ENCODE measurements around the gene ZBTB7C.

The ZBTB7C gene

GRCh38 chr18:48136051-48136826 is 272.9 kb downstream of the ZBTB7C start:
- Mint-ChIP-seq H3K27me3 (peaks cover 89% of the 10 kb centered on the region), H3K27ac (no peak overlapping the region), H3K36me3 (no peaks in the 10 kb centered on the region), H3K9me3 (no peaks in the 10 kb centered on the region), H3K4me3 (no peak overlapping the region), H3K4me1 (peaks cover 11% of the 10 kb centered on the region)
- CTCF ChIA-PET, result interaction anchor here (0.6 kb wide), 1 partner anchor 67 kb away, joined by 3 read pairs; no protein-coding TSS in a partner anchor
- DNase-seq, result no peak

- no peak for DNase-seq
- Mint-ChIP-seq H3K27me3 (peaks cover 85% of the 10 kb centered on the region), H3K4me1 (peaks cover 11% of the 10 kb centered on the region), H3K9me3 (no peaks in the 10 kb centered on the region), H3K4me3 (no peak overlapping the region), H3K27ac (peak overlapping the region; percentile 62), H3K36me3 (no peaks in the 10 kb centered on the region)
- CTCF ChIA-PET, result no interaction called here
Observed at GRCh38 chr18:48135436-48135966, 273.7 kb downstream of the ZBTB7C start.

GRCh38 chr18:48134609-48135008 is 274.6 kb downstream of the ZBTB7C start:
- no peak for DNase-seq
- H3K27ac Mint-ChIP-seq, result no peak overlapping the region
- peaks cover 89% of the 10 kb centered on the region for H3K27me3 Mint-ChIP-seq
- no peaks in the 10 kb centered on the region for H3K9me3 Mint-ChIP-seq
- CTCF ChIA-PET, result interaction anchor here (0.9 kb wide), 1 partner anchor 10 kb away, joined by 3 read pairs; no protein-coding TSS in a partner anchor
- peaks cover 11% of the 10 kb centered on the region for H3K4me1 Mint-ChIP-seq
- no peaks in the 10 kb centered on the region for H3K36me3 Mint-ChIP-seq
- no peak overlapping the region for H3K4me3 Mint-ChIP-seq

- no peak overlapping the region for H3K4me3 Mint-ChIP-seq
- no peak overlapping the region for H3K27ac Mint-ChIP-seq
- CTCF ChIA-PET, result interaction anchor here (0.9 kb wide), 1 partner anchor 9 kb away, joined by 3 read pairs; no protein-coding TSS in a partner anchor
- no peak for DNase-seq
- no peaks in the 10 kb centered on the region for H3K9me3 Mint-ChIP-seq
- H3K27me3 Mint-ChIP-seq, result peaks cover 89% of the 10 kb centered on the region
- H3K4me1 Mint-ChIP-seq, result peaks cover 11% of the 10 kb centered on the region
- H3K36me3 Mint-ChIP-seq, result no peaks in the 10 kb centered on the region
Observed at GRCh38 chr18:48133671-48134251, 275.4 kb downstream of the ZBTB7C start.

GRCh38 chr18:48132797-48133655 is 276.2 kb downstream of the ZBTB7C start:
- H3K27me3 Mint-ChIP-seq, result peaks cover 83% of the 10 kb centered on the region
- peaks cover 11% of the 10 kb centered on the region for H3K4me1 Mint-ChIP-seq
- no peak for DNase-seq
- no peaks in the 10 kb centered on the region for H3K9me3 Mint-ChIP-seq
- H3K36me3 Mint-ChIP-seq, result no peaks in the 10 kb centered on the region
- H3K27ac Mint-ChIP-seq, result no peak overlapping the region
- H3K4me3 Mint-ChIP-seq, result no peak overlapping the region
- CTCF ChIA-PET, result no interaction called here

GRCh38 chr18:48131042-48131441 is 278.1 kb downstream of the ZBTB7C start:
- peaks cover 83% of the 10 kb centered on the region for H3K27me3 Mint-ChIP-seq
- CTCF ChIA-PET, result no interaction called here
- no peaks in the 10 kb centered on the region for H3K9me3 Mint-ChIP-seq
- H3K36me3 Mint-ChIP-seq, result no peaks in the 10 kb centered on the region
- H3K4me3 Mint-ChIP-seq, result no peak overlapping the region
- peaks cover 2% of the 10 kb centered on the region for H3K4me1 Mint-ChIP-seq
- no peak overlapping the region for H3K27ac Mint-ChIP-seq
- DNase-seq, result no peak

- CTCF ChIA-PET, result no interaction called here
- Mint-ChIP-seq H3K4me1 (peaks cover 2% of the 10 kb centered on the region), H3K36me3 (no peaks in the 10 kb centered on the region), H3K4me3 (no peak overlapping the region), H3K27me3 (peaks cover 77% of the 10 kb centered on the region), H3K9me3 (no peaks in the 10 kb centered on the region), H3K27ac (no peak overlapping the region)
- DNase-seq, result no peak
Observed at GRCh38 chr18:48129621-48130082, 279.5 kb downstream of the ZBTB7C start.

DNA sequence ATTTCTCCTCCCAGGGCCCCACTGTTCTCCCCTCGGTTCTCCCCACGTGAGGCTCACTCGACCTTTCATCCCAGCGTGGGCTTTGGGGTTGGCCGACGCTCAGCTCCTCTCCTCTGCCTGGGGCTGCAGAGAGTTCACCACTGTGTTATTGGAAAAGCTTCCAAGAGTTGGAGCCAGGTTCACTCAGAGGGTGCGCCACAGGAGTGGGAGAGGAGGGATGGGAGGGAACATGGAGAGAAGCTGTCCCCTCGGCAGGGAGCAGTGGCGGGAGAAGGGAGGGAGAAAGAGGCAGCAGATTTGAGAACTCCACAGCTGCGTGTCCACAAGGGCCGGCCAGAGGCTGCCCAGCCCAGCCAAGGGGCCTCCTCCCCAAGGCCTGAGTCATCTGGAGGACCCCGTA is 281.6 kb downstream of the ZBTB7C start:
- Mint-ChIP-seq H3K27ac (no peak overlapping the region), H3K4me3 (no peak overlapping the region), H3K36me3 (no peaks in the 10 kb centered on the region), H3K9me3 (no peaks in the 10 kb centered on the region), H3K4me1 (no peaks in the 10 kb centered on the region), H3K27me3 (peaks cover 59% of the 10 kb centered on the region)
- DNase-seq, result no peak
- CTCF ChIA-PET, result no interaction called here

DNA sequence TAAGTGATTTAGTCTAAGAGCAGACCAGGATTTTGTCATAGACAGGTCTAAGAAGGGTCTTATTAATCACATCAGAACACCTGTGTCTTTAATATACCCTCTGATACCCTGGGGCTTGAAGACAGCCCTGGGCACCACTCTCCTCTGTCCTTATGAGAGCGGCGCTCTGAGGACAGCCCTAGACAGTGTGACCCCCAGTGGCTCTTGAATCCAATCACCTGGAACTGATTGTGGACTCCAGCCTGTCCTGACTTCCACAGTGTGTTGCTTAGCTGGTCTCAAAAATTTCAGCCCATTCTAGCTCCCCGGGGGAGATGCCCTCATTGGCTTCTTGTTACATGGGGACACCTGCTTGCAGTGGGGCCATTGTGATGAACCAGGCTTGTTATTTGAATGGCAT is 282.9 kb downstream of the ZBTB7C start:
- CTCF ChIA-PET, result no interaction called here
- Mint-ChIP-seq H3K4me1 (no peaks in the 10 kb centered on the region), H3K9me3 (no peaks in the 10 kb centered on the region), H3K27me3 (peaks cover 52% of the 10 kb centered on the region), H3K27ac (no peak overlapping the region), H3K36me3 (no peaks in the 10 kb centered on the region), H3K4me3 (no peak overlapping the region)
- DNase-seq, result no peak

DNA sequence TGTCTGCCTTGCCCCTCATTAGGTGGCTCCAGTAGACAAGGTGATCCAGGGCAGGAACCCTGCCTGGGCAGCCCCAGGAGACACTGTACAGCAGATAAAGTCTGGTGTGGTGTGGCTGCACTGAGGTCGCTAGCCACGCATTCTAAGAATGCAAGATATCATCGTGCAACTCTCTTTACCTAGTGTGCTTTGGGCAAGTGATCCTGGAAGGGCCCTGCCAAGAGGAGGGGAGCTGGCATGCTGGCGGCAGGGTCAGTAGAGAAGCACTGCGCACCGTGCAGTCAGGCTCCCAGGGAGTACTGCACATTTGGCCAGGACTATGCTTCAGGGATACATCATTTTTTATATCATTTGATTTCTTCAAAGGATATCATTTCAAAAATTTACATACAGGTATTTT is 283.5 kb downstream of the ZBTB7C start:
- no peaks in the 10 kb centered on the region for H3K4me1 Mint-ChIP-seq
- DNase-seq, result no peak
- H3K36me3 Mint-ChIP-seq, result no peaks in the 10 kb centered on the region
- CTCF ChIA-PET, result no interaction called here
- peaks cover 55% of the 10 kb centered on the region for H3K27me3 Mint-ChIP-seq
- no peak overlapping the region for H3K27ac Mint-ChIP-seq
- H3K4me3 Mint-ChIP-seq, result no peak overlapping the region
- H3K9me3 Mint-ChIP-seq, result no peaks in the 10 kb centered on the region

- Mint-ChIP-seq H3K4me3 (no peak overlapping the region), H3K4me1 (no peaks in the 10 kb centered on the region), H3K36me3 (no peaks in the 10 kb centered on the region), H3K27me3 (peaks cover 49% of the 10 kb centered on the region), H3K27ac (no peak overlapping the region), H3K9me3 (no peaks in the 10 kb centered on the region)
- CTCF ChIA-PET, result interaction anchor here (0.9 kb wide), 1 partner anchor 9 kb away, joined by 3 read pairs; no protein-coding TSS in a partner anchor
- no peak for DNase-seq
Observed at GRCh38 chr18:48124857-48125626, 284.1 kb downstream of the ZBTB7C start.

DNA sequence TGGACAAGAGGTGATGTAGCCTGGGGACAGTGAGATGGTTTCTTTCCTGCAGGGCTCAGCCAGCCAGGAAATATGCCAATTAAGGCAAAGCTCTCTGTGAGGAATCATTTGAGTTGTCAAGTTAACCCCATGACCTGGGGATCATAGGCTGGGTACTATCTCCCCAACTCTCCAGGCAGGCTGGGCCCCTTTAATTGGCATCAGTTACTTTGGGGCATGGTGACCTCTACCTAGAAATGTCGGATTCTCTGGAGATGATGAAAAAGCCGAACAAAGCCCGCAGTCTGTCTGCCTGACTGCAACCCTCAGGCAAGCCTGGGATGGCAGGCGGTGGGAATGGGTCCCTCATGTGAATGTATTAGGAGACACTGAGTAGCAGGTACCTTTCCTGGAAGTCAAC is 285.2 kb downstream of the ZBTB7C start:
- CTCF ChIA-PET, result no interaction called here

GRCh38 chr18:48123324-48123723 is 285.9 kb downstream of the ZBTB7C start:
- CTCF ChIA-PET, result no interaction called here
- no peaks in the 10 kb centered on the region for H3K36me3 Mint-ChIP-seq
- H3K4me1 Mint-ChIP-seq, result no peaks in the 10 kb centered on the region
- no peaks in the 10 kb centered on the region for H3K9me3 Mint-ChIP-seq
- no peak overlapping the region for H3K27ac Mint-ChIP-seq
- H3K27me3 Mint-ChIP-seq, result peaks cover 41% of the 10 kb centered on the region
- DNase-seq, result no peak
- H3K4me3 Mint-ChIP-seq, result no peak overlapping the region

More for the DNA sequence above, 285.2 kb downstream of the ZBTB7C start:
- peaks cover 44% of the 10 kb centered on the region for H3K27me3 Mint-ChIP-seq
- no peak overlapping the region for H3K27ac Mint-ChIP-seq
- DNase-seq, result no peak
- no peak overlapping the region for H3K4me3 Mint-ChIP-seq
- H3K9me3 Mint-ChIP-seq, result no peaks in the 10 kb centered on the region
- H3K36me3 Mint-ChIP-seq, result no peaks in the 10 kb centered on the region
- H3K4me1 Mint-ChIP-seq, result no peaks in the 10 kb centered on the region

Measured in activated naive CD4-positive, alpha-beta T cell treated with anti-CD3 and anti-CD28 coated beads, Interleukin-2, amount 10 ng/mL, durations not matched to agents 7 days and 5 days (primary cell).